Left colon (tissue), 2 donors: ENCODE data around the gene CYP4A22. TPM values are rescaled to one million over a fixed set of nuclear protein-coding genes. Genes with fewer than 3 reads are reported as not detected.
"Not testable (repeated sequence)": the region's sequence is repeated elsewhere in the genome, so short reads cannot be mapped to it uniquely, and the experiment has no call there.

Experiments
- ATAC-seq: fragments of 200-7000 bp; cut with Tn5 transposase; one replicate; pipeline ENCODE4 v1.9.1; 2020; ENCODE audit warnings: mild to moderate bottlenecking, moderate library complexity
- DNase-seq, 2 donors: peaks; one replicate each; pipeline ENCODE4 v3.0.0-alpha.2; 2020
- intact Hi-C, 2 donors: fragments of 100-400 bp; cut with DNase I in 1 of 2; cut with micrococcal nuclease in 1 of 2; formaldehyde crosslinking; loops; one replicate each; pipeline versions ENCODE4 v1.11.2 to v1.14.0; 2022; cut with DNase I, micrococcal nuclease
- total RNA-seq, 2 donors: library from RNA; stranded (reverse); fragmentation: NEBNext Ultra II Directional; extraction: Animal tissue kit (Norgen Biotek cat#: 25700); gene quantifications; one replicate each; pipeline ENCODE4 v1.2.1, GENCODE V29; 2021
- donor health status: DM: no; HTN: no; CAD: no.
- donor health status: DM: yes; HTN: yes; CAD: no.

The CYP4A22 gene
- total RNA-seq, 2 donors from 2014 or later, result not detected

- intact Hi-C loops, result no loop called here
- no peak for DNase-seq
- ATAC-seq, result no peak
Measured at GRCh38 chr1:47147047-47147785, 10.0 kb downstream of the CYP4A22 start.

DNA sequence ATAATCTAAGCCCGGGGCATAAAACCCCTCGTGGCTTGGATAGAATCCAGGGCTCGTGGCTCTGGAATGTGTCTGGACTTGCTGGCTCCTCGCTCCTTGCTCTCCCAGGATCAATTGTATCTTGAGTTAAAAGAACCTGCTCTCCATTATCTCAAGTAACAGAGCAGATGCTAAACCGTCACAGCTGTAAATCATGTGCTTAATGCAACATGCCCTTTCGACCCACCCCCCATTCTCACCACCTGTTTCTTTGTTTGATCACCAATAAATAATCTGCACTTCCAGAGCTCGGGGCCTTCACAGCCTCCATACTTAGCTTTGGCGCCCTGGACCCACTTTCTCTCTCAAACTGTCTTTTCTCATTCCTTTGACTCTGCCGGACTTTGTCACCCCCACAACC is 11.9 kb downstream of the CYP4A22 start:
- ATAC-seq, intact Hi-C loops, DNase-seq: not testable (repeated sequence)

DNA sequence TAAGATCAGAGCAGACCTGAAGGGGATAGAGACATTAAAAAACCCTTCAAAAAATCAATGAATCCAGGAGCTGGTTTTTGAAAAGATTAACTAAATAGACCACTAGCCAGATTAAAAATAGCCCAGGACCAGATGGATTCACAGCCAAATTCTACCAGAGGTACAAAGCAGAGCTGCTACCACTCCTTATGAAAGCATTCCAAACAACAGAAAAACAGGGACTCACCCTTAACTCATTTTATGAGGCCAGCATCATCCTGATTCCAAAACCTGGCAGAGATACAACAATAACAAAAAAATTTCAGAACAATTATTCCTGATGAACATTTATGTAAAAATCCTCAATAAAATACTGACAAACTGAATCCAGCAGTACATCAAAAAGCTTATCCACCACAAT is 19.2 kb downstream of the CYP4A22 start:
- ATAC-seq, intact Hi-C loops, DNase-seq: not testable (repeated sequence)

DNA sequence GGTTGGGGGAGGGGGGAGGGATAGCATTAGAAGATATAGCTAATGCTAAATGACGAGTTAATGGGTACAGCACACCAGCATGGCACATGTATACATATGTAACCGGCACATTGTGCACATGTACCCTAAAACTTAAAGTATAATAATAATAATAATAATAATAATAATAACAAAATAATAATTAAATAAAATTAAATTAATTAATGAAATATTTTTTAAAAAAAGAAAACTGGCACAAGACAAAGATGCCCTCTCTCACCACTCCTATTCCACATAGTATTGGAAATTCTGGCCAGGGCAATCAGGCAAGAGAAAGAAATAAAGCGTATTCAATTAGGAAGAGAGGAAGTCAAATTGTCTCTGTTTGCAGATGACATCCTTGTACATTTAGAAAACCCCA is 20.7 kb downstream of the CYP4A22 start:
- DNase-seq, intact Hi-C loops, ATAC-seq: not testable (repeated sequence)

- ATAC-seq (no peak), DNase-seq (no peak)
- intact Hi-C loops, result no loop called here
Measured at GRCh38 chr1:47160716-47161115, 23.5 kb downstream of the CYP4A22 start.

GRCh38 chr1:47161298-47162040 is 24.2 kb downstream of the CYP4A22 start:
- ATAC-seq, result no peak
- no peak for DNase-seq
- intact Hi-C loops, result no loop called here

- DNase-seq (no peak), ATAC-seq (no peak)
- intact Hi-C loops, result no loop called here
Measured at GRCh38 chr1:47164552-47164951, 27.3 kb downstream of the CYP4A22 start.

DNA sequence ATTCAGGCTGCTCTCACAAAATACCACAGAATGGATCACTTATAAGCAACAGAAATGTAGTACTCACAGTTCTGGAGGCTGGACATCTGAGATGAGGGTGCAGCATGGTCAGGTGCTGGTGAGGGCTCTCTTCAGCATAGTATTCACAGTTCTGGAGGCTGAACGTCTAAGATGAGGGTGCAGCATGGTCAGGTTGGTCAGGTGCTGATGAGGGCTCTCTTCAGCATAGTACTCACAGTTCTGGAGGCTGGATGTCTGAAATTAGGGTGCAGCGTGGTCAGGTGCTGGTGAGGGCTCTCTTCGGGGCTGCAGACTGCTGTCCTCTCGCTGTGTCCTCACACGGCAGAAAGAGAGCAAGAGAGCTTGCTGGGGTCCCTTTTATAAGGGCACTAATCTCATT is 35.5 kb downstream of the CYP4A22 start:
- intact Hi-C loops, result no loop called here
- DNase-seq (no peak), ATAC-seq (no peak)

GRCh38 chr1:47174656-47175020 is 37.4 kb downstream of the CYP4A22 start:
- intact Hi-C loops, result no loop called here
- no peak for DNase-seq
- no peak for ATAC-seq

- ATAC-seq, result peak; percentile 36
- intact Hi-C loops, result no loop called here
- peak in 1 of 2 donors; percentile 50 for DNase-seq
Measured at GRCh38 chr1:47175227-47175934, 38.1 kb downstream of the CYP4A22 start.

DNA sequence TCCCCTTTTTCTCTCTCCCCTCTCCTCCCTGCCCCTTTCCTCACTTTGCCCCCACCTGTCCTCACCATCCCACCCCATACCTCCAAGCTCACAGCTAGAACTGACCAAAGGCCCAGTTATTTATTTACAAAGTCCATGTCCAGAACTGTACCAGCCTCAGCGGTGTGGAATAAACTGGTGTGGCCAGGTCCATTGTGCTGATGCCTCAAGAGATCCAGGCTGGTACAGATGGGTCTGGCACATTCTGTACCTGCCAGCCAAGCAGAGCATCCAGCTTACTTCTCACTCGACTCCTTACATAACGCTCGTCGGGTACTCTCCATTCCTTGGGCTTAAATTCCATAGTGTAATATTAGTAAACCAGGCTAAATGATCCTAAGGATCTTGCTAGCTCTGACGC is 40.8 kb downstream of the CYP4A22 start:
- intact Hi-C loops, result no loop called here
- ATAC-seq, result no peak
- no peak for DNase-seq

GRCh38 chr1:47178654-47179016 is 41.4 kb downstream of the CYP4A22 start:
- no peak for DNase-seq
- intact Hi-C loops, result no loop called here
- ATAC-seq, result no peak

DNA sequence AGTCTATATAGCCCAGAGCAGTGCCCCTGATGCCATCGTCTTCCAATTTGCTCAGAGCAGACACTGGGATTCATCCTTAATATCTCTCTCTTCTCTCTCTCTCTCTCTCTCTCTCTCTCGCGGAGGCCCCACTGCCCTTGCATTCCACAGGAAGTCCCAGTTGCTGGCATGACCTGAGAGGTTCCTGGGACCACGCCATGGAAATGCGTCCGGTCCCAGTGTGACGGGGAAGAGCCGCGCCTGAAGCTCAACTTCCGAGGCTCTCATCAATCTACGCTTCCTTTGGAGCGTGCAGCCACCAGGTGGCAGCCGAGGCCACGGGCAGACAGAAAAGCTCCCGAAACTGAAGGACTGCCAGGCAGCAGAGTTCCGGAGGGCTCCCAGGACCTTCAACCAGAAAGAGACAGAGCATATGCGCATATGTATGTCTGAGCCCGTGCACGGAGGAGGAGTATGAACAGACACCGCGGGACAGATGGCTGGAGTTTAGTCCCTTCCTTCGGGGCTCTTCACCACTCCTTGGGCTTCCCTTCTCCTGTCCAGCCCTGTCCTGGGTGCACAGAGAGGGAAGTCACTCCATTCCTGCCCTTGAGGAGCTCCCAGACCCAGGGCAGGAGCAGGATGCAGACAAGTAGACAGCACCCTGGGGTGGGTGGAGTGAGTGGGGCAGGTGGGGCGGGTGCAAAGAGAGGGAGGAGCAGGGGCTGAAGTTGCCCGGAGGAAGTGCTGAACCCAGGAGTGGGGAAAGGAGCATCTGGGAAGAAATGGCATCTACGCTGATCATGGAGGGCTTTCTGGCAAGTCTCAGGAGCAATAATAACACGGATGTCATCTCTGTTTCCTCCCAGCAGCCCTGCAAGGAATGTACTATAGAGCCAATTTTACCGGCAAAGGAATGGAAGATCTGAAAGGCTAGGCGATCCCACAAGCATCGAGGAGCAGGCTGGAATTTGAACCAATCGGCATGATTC is 42.1 kb downstream of the CYP4A22 start:
- DNase-seq (peak; percentile 88 to 94), ATAC-seq (peak; percentile 84)
- intact Hi-C loops, result no loop called here

DNA sequence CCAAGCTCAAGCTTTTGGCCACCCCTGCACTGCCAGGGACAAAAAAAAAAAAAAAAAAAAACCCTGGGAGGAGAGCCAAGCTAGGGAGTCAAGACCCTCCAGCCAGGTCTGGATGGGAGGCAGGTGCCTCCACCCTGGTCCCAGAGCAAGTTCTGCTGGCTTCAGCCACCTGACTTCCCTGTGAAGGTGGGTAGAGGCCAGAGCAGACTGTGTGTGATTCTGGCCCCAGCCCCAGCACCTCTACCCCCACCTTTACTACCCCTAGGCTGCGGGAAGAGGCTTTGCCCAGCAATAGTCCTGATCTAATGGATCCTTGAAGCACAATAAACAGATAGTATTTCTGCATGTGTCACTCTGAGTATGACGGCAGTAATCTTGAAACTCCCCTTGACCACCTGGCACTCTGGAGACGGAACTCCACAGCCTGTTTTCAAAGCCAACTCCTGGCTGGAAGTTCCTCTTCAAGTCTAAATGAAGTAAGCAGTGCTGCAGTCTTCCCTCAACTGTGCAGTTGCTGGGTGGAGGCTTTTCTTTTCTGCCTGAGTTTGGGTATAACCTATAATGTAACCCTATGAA is 42.8 kb downstream of the CYP4A22 start:
- intact Hi-C loops, result no loop called here
- DNase-seq (no peak), ATAC-seq (peak; percentile 13)

- DNase-seq (no peak), ATAC-seq (no peak)
- intact Hi-C loops, result no loop called here
Measured at GRCh38 chr1:47180603-47181094, 43.4 kb downstream of the CYP4A22 start.

- no peak for DNase-seq
- no peak for ATAC-seq
- intact Hi-C loops, result no loop called here
Measured at GRCh38 chr1:47181095-47181954, 44.1 kb downstream of the CYP4A22 start.

- DNase-seq (no peak), ATAC-seq (no peak)
- intact Hi-C loops, result no loop called here
Measured at GRCh38 chr1:47181955-47182675, 44.9 kb downstream of the CYP4A22 start.
